GM19455 (cell line): ENCODE measurements around the gene OLAH.
"Not testable (repeated sequence)": the region's sequence is repeated elsewhere in the genome, so short reads cannot be mapped to it uniquely, and the experiment has no call there.

Experiments used
- ATAC-seq: cut with Tn5 transposase; IDR thresholded peaks from one replicate; pipeline ENCODE4 v1.9.1; 2021; ENCODE audit not compliant: unreplicated experiment

Gene OLAH

DNA sequence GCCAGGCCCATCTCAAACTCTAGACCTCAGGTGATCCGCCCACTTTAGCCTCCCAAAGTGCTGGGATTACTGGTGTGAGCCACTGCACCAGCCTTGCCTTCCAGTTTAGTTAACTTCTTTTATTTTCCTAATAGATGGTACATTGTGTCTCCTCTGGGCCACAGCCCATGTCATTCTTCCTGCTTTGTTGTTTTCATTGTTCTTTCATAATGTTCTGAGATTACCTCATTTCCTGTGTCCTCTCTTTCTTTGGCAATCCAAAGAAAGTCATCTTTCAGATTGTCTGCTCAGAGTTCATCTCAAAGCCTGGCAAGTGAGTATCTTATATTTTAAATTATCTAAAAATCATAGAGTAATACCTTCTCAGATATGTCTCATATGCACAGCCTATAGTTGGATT is at the start of gene OLAH:
Gene OLAH, plus strand, starts transcription at position 270 of the 400 bp plus-strand sequence. CDS start 3,346 bp downstream, outside the sequence.
- no peak for ATAC-seq

DNA sequence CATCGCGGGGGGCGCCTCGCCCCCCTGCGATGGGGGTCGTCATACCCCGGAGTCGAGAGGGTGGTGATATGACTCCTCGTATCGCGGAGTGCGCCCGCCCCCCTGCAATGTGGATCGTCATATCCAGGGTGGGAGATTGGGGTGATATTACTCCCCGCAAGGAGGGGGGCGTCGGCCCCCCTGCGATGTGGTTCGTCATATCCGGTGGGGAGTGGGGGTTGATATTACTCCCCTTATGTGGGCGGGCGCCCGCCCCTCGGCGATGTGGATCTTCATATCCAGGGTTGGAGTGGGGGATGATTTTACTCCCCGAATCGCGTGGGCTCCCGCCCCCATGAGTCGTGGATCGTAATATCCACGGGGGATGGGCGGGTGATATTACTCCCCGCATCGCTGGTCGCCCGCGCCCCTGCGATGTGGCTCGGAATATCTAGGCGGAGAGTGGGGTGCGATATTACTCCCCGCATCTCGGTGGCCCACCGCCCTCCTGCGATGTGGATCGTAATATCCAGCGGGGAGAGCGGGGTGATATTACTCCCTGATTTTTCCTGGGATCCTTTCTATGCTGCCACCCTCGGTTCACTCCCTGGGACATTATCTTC is 47.7 kb upstream of the OLAH start:
- ATAC-seq, result no peak

DNA sequence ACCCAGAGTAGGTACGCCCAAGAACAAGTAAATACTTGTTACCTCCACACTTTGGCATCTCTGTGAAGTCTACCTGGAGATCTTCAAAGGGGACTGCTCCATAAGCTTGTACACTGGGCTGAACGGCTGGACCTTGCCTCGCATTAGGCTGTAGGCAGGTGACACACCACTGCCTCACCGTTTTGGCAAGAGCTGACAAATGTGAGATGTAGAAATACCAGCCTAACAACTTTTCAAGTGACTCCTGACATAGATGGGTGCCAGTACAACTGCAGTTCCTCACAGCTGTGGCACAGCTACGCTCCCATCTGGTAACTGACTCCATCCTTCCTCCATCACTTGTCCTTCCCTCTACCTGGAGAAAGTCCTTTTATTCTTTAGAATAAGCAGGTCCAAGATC is 30.2 kb upstream of the OLAH start:
- ATAC-seq, result not testable (repeated sequence)

DNA sequence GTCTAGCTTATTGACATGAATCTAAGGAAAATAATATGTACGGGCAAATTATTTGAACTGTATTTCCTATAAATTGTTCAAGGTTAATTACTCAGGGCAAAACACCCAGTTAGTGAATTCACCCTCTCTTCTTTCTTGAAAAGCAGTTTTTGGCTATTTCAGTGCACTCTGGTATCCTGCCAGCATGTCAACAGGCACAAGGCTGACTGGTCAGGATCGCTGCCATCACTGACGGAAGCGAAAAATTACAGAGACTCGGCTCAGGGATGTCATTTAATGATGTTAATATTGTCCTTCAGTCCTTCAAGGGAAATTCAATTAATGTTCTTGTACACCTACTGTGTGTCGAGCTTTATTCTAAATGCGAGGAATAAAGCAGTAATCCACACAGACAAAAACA is 28.3 kb upstream of the OLAH start:
- ATAC-seq, result no peak

- not testable (repeated sequence) for ATAC-seq
These were observed 22.8 kb upstream of the OLAH start for GRCh38 chr10:15020966-15021365.

GRCh38 chr10:15023079-15023478 is 20.7 kb upstream of the OLAH start:
- not testable (repeated sequence) for ATAC-seq

DNA sequence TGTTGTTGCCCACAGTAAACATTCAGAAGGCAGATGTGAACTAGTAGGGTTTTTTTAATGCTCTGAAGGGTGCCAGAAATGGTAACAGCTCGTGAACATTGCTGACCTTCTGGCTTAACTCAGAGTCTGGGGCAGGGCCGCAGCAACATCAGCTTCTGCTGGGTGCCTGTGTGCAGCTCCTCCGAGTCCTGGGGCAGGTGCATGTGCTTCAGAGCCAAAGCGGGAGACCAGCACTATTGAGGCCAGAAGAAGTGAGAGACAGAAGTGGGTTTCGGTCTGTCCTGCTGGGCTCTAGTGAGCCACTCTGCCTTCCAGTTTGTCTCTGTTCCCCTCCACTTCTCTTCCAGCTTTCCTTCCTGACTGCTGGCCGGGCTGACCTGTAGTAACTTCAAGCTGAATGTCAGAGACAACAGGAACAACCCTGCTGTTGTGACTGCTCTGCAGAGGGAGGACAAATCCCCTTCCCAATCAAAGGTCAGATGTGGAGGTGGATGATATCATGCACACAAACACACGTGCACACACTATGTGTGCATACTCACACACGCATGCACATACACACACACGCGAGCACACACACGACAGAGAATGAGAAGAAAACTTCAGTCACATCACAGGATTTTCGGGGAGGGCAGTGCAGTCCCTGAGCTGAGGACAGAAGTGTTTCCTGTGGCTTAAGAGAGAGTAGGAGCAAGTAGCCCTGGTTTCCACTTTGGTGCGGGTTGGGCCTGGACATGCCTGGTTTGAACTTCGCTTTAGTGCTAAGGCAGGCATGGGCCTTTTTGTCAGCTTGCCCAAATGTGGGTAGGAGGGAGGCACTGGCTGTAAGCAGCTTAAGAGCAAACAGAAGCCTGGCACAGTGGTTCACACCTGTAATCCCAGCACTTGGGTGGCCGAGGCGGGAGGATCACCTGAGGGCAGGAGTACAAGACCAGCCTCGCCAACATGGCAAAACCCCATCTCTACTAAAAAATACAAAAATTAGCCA is 19.4 kb upstream of the OLAH start:
- not testable (repeated sequence) for ATAC-seq

GRCh38 chr10:15025040-15025439 is 18.7 kb upstream of the OLAH start:
- not testable (repeated sequence) for ATAC-seq

- ATAC-seq, result no peak
These were observed 16.0 kb upstream of the OLAH start for GRCh38 chr10:15027741-15028140.

DNA sequence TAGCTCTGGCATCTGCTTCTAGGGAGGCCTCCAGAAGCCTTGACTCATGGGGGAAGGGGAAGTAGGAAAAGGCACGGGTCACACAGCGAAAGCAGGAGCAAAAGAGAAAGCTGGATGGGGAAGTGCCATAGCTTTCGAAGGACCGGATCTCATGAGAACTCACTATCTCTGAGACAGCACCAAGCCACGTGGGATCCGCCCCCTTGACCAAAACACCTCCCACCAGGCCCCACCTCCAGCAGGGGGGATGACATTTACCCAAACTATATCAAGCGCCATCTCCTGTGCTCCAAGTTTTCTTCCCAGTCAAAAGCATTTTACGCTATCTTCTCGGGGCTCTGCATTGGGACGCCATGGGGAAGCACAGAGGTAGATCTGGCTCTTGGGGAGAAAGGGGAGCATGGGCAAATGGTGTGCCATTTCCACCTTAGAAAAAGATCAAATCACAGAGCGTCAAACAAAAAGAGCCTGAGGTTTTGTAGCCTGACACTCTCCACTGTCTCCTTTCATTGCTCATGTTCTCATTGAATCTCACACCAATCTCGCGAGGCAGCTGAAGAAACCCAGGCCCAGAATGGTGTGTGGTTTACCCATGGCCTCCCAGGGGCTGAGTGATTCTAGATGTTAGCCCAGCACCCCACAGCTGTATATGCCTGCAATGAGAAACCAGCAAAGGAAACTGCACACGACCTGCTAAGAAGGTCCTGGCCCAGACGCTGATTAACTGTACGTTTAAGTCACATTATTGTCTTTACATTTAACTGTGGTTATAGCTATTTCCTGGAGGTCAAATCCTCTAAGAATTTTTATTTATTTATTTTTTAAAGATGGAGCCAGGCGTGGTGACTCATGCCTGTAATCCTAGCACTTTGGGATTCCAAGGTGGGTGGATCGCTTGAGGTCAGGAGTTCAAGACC is 8.1 kb upstream of the OLAH start:
- ATAC-seq, result no peak

DNA sequence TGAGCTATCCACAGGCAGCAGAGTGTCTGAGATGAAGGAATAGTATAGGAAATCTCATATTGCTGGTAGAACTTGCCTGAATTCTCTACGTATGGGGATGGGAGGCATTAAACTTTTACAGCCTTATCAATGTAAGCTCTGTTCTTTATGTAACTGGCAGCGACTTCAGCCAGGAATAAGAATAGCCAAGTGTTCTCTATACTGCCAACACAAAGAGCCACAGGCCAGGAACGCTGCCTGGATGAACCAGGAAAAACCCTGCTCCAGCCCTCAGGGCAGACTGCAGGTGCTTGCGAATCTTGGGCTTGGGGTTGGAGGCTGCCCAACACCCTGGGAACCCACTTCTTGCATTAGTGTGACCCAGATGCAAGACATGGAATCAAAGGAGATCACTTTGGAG is 6.1 kb upstream of the OLAH start:
- no peak for ATAC-seq

DNA sequence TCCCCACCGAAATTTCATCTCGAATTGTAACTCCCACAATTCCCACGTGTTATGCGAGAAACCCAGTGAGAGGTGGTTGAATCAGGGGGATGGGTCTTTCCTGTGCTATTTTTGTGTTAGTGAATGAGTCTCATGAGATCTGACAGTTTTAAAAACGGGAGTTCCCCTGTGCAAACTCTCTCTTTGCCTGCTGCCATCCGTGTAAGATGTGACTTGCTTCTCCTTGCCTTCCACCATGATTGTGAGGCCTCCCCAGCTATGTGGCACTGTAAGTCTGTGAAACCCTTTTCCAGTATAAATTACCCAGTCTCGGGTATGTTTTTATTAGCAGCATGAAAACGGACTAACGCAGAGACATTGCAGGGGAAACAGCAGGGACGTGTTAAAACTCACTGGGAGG is 5.3 kb upstream of the OLAH start:
- ATAC-seq, result no peak

DNA sequence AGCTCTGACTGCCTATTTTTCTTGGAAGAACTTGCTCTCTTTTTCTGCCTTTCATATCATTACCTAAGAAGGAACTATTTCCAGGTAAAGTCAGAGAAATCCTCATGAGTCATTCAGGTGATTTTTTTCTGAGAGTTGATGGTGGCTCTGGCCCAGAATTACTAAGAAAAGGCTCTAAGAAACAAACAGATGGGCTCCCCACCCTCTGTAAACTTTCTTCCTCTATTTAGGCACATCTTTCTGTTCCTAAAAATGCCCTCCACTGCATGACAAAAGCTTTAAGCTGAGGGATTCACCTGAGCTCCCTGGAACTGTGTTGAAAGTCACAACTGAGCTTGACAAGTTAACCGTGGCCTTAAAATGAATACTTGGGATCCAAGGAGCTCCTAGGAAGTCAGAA is 1.6 kb downstream of the OLAH start:
- no peak for ATAC-seq

GRCh38 chr10:15046626-15047025 is 2.9 kb downstream of the OLAH start:
- no peak for ATAC-seq

DNA sequence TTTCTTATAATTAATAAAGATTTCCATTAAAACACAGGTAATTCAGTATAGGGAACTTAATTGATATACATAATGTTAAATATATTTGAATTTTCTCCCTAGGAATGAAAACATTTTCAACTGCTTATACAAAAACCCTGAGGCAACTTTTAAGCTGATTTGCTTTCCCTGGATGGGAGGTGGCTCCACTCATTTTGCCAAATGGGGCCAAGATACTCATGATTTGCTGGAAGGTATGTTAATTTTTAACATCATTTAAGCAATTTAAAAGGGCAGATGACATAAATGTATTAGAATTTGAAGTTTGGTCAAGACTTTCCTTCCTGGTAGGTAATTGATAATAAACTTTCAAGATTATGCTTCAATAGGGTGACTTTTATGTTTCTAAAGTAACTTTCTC is 5.8 kb downstream of the OLAH start:
- no peak for ATAC-seq

GRCh38 chr10:15052121-15052520 is 8.4 kb downstream of the OLAH start:
- no peak for ATAC-seq

- ATAC-seq, result no peak
These were observed 9.3 kb downstream of the OLAH start for GRCh38 chr10:15053061-15053460.

GRCh38 chr10:15058689-15059088 is 14.9 kb downstream of the OLAH start:
- no peak for ATAC-seq

DNA sequence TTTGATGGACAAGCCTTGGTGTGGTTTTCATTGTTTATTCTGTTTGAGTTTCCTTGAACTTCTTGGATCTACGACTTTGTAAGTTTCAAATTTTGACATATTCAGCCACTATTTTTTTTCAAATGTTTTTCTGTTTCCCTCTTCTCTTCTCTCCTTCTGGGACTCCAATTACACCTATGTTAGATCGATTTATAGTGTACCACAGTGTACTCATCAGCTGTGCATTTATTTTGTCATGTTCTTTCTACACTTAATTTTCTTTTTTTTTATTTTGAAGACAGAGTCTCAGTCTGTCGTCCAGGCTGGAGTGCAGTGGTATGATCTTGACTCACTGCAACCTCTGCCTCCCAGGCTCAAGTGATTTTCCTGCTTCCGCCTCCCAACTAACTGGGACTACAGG is 16.2 kb downstream of the OLAH start:
- ATAC-seq, result no peak

DNA sequence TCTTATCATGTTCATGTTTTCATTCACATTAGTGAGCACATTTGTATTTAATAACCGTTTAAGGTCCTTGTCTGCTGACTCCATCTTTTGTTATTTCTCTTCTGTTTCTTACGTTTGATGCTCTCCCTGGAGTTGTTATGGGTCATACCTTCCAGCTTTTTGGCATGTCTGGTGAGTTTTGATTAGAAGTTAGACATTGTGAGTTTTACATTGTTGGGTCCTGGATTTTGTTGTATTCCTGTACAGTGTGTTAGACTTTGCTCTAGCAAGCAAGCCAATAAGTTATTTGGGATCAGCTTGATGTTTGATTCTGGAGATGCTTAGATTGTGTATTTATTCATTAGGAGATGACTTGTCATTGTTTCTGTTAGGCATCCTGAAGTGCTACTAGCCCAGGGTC is 16.9 kb downstream of the OLAH start:
- ATAC-seq, result no peak

GRCh38 chr10:15067154-15067553 is 23.4 kb downstream of the OLAH start:
- no peak for ATAC-seq
